Left ventricle myocardium inferior (tissue), 1 donor: ENCODE measurements around the gene RARS1. TPM values are rescaled to one million over a fixed set of nuclear protein-coding genes. Genes with fewer than 3 reads are reported as not detected.
A peak's percentile ranks its signal among the peaks of the same experiment; 100 is the strongest.

Experiments used
- DNase-seq: peaks from one replicate; pipeline ENCODE4 v3.0.0-alpha.2; 2020
- H3K27ac ChIP-seq: fragments of 200-600 bp; replicated peaks from 2 replicates; pipeline ENCODE4 v1.8.0; 2021
- H3K27me3 ChIP-seq: fragments of 200-600 bp; 2 replicates; pipeline ENCODE4 v1.8.0; 2021; ENCODE audit warnings: low read depth
- H3K36me3 ChIP-seq: fragments of 200-600 bp; 2 replicates; pipeline ENCODE4 v1.8.0; 2021
- H3K4me1 ChIP-seq: fragments of 200-600 bp; 2 replicates; pipeline ENCODE4 v1.8.0; 2021
- H3K4me3 ChIP-seq: fragments of 200-600 bp; 2 replicates; pipeline ENCODE4 v1.8.0; 2021; ENCODE audit warnings: mild to moderate bottlenecking, moderate library complexity
- H3K9me3 ChIP-seq: fragments of 200-600 bp; replicated peaks from 2 replicates; pipeline ENCODE4 v1.8.0; 2021
- CTCF ChIP-seq: fragments of 200-600 bp; IDR thresholded peaks from 2 replicates; pipeline ENCODE4 v1.8.0; 2021; ENCODE audit warnings: antibody characterized with exemption, mild to moderate bottlenecking, borderline replicate concordance
- intact Hi-C: fragments of 100-400 bp; cut with micrococcal nuclease; formaldehyde crosslinking; loops from one replicate; pipeline ENCODE4 v1.11.0; 2022
- total RNA-seq: library from RNA; stranded (reverse); fragmentation: NEBNext Ultra II Directional; extraction: Animal tissue kit (Norgen Biotek cat#: 25700); gene quantifications from one replicate; pipeline ENCODE4 v1.2.1, GENCODE V29; 2021
- donor health status: DM: no; HTN: yes; CAD: no; lungs with severe emphysema.

The RARS1 gene
- total RNA-seq, 1 donor from 2014 or later = 48.0 TPM

- intact Hi-C loops = no loop called here
These were observed 27.7 kb downstream of the RARS1 start for GRCh38 chr5:168513861-168514428.

GRCh38 chr5:168525856-168526255, 39.6 kb downstream of the RARS1 start:
- Histone ChIP-seq H3K27me3 (peaks cover 25% of the 10 kb centered on the region), H3K4me1 (peaks cover 9% of the 10 kb centered on the region), H3K36me3 (peaks cover 1% of the 10 kb centered on the region), H3K9me3 (no peaks in the 10 kb centered on the region), H3K4me3 (no peak overlapping the region), H3K27ac (no peak overlapping the region)
- TF ChIP-seq CTCF = no peak
- DNase-seq = no peak
- intact Hi-C loops = no loop called here

More at GRCh38 chr5:168513861-168514428, 27.7 kb downstream of the RARS1 start:
- no peaks in the 10 kb centered on the region for H3K27me3 ChIP-seq
- H3K4me3 ChIP-seq = no peak overlapping the region
- TF ChIP-seq CTCF = no peak
- no peak overlapping the region for H3K27ac ChIP-seq
- no peak for DNase-seq
- H3K9me3 ChIP-seq = peaks cover 13% of the 10 kb centered on the region
- no peaks in the 10 kb centered on the region for H3K4me1 ChIP-seq
- peaks cover 98% of the 10 kb centered on the region for H3K36me3 ChIP-seq

- intact Hi-C loops = no loop called here
- Histone ChIP-seq H3K4me1 (peaks cover 9% of the 10 kb centered on the region), H3K27ac (no peak overlapping the region), H3K27me3 (peaks cover 45% of the 10 kb centered on the region), H3K36me3 (no peaks in the 10 kb centered on the region), H3K4me3 (no peak overlapping the region), H3K9me3 (no peaks in the 10 kb centered on the region)
- TF ChIP-seq CTCF = no peak
- DNase-seq = no peak
These were observed 41.6 kb downstream of the RARS1 start for GRCh38 chr5:168527756-168528295.

- Histone ChIP-seq H3K27ac (no peak within 1 kb of the TSS), H3K4me3 (peak within 1 kb of the TSS; percentile 64), H3K27me3 (peaks cover 51% of the 10 kb centered on the region), H3K9me3 (no peaks in the 10 kb centered on the region), H3K4me1 (peaks cover 9% of the 10 kb centered on the region), H3K36me3 (no peaks in the 10 kb centered on the region)
- no peak for DNase-seq
- intact Hi-C loops = no loop called here
- no peak for TF ChIP-seq CTCF
These were observed 42.5 kb downstream of the RARS1 start, which contains the start of gene FBLL1 for GRCh38 chr5:168528521-168529373. Gene FBLL1, plus strand, starts transcription at chr5:168529305. Its CDS starts 200 bp downstream, at chr5:168529505.

DNA sequence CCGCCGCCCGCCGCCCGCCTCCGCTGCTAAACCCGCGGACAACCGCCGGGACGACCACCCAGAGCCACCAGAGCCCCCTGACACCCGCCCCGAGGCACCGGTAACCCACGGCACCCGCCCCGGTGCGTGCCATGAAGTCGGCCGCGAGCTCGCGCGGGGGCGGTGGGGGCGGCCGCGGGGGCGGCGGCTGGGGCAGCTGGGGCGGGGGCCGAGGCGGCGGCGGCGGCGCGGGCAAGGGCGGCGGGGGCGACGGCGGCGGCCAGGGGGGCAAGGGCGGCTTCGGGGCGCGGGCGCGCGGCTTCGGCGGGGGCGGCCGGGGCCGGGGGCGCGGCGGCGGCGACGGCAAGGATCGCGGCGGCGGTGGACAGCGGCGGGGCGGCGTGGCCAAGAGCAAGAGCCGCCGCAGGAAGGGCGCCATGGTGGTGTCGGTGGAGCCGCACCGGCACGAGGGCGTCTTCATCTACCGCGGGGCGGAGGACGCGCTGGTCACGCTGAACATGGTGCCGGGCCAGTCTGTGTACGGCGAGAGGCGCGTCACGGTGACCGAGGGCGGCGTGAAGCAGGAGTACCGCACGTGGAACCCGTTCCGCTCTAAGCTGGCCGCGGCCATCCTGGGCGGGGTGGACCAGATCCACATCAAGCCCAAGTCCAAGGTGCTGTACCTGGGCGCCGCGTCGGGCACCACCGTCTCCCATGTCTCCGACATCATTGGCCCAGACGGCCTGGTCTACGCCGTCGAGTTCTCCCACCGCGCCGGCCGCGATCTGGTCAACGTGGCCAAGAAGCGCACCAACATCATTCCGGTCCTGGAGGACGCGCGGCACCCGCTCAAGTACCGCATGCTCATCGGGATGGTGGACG, 43.3 kb downstream of the RARS1 start:
- no peak for TF ChIP-seq CTCF
- no peaks in the 10 kb centered on the region for H3K36me3 ChIP-seq
- no peak for DNase-seq
- peak overlapping the region; percentile 64 for H3K4me3 ChIP-seq
- peaks cover 52% of the 10 kb centered on the region for H3K27me3 ChIP-seq
- no peaks in the 10 kb centered on the region for H3K9me3 ChIP-seq
- peaks cover 9% of the 10 kb centered on the region for H3K4me1 ChIP-seq
- intact Hi-C loops = no loop called here
- H3K27ac ChIP-seq = no peak overlapping the region
